DMS153 treated with DMSO at 0.1 percent for 48 hours (cell line): ENCODE results near the gene NTHL1.
"Not testable (repeated sequence)": the region's sequence is repeated elsewhere in the genome, so short reads cannot be mapped to it uniquely, and the experiment has no call there.

ENCODE experiments used
- DNase-seq: peaks from one replicate; lab custom pipeline; 2025; ENCODE audit not compliant: unreplicated experiment; lab: John Stamatoyannopoulos, UW

Gene NTHL1

DNA sequence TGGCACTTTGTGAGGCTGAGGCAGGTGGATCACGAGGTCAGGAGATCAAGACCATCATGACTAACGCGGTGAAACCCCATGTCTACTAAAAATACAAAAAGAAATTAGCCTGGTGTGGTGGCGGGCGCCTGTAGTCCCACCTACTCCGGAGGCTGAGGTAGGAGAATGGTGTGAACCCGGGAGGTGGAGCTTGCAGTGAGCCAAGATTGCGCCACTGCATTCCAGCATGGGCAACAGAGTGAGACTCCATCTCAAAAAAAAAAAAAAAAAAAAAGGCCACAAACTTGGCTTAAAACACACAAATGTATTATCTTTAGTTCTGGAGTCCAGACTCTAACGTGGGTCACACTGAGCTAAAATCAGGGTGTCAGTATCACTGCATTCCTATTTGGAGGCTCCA, 35.9 kb downstream of the NTHL1 start:
- DNase-seq, result not testable (repeated sequence)

DNA sequence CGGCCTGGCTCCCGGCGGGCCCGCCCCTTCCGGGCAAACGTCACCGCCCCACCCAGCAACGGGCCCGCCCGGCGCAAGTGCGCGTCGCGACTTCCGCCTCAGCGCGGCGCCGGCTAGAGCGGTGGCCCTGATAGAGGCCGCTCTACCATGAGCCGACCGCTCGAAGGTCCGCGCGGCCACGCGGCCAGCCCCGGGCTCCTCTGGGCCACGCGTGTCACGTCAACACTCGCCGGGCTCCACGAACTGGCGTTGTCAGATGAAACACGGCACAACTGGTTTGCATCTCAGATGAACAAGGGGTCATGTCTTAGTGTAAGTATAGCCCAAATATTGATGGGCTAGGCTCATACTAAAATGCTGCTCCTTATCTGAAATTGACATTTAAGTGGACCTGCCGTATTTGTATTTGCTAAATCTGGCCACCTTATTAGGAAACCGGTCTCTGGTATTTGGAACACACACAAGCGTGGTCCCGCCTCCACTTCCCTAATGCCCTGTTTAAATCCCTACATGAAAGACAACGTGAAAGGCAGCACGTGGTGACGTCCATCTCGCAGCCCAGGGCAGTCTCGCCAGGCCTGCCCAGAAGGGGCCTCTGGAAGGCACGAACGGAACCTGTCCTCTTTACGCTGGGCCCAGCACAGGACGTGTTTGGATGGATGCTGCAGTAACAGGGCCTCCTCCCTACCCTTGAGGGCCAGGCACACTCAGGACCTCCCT, 37.7 kb downstream of the NTHL1 start, which contains the start of gene ZNF598:
Gene ZNF598, minus strand, starts transcription at position 31 of the 720 bp plus-strand sequence.
- DNase-seq, result no peak

DNA sequence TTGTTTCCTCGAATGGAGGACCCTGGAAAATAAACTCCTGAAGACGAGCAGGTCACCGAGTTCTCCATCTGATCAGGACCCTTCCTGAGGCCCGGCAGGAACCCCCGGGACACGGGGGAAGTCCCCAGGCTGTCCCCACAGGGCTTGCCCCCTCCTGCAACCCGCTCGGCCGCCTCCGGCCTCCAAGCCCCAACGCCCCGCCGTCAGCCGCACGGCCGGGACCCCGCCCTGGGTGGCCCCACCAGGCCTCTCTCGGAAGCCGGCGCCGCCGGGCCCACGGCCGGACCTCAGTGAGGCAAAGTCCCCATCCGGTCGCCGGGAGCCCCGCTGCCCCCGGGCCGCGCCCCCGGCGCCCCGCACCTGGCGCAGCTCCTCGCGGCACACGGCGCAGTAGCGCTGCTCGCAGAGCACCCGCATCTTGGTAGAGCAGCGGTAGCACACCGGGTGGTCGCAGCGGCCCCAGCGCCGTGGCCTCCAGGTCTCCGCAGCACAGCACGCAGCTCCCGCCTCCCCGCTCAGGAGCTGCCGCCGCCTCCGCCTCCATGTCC, 38.4 kb downstream of the NTHL1 start:
- no peak for DNase-seq

DNA sequence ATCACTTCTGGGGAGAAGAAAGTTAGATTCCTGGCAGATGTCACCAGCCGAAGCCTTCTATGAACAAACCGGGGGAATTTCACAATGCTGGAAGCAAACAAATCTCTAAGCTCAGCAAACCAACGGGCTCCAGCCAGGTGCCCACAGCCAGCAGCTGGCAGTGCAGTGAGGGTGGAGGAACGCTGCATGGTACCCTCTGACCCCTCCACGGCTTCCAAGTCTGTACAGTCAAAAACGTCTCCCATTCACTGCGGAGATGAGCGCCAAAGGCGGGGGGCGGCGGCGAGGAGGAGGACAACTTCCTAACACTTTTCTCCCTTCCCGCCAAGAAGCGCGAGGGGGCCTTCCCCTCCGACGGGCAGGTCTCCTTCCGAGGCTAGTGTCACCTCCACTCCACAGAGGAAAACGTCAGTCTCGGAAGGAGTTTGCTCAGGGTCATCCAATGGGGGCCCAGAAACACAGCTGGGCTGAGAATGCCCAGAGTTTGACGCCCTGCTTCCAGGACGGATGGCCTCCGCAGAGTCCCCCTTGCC, 38.9 kb downstream of the NTHL1 start:
- DNase-seq, result no peak

DNA sequence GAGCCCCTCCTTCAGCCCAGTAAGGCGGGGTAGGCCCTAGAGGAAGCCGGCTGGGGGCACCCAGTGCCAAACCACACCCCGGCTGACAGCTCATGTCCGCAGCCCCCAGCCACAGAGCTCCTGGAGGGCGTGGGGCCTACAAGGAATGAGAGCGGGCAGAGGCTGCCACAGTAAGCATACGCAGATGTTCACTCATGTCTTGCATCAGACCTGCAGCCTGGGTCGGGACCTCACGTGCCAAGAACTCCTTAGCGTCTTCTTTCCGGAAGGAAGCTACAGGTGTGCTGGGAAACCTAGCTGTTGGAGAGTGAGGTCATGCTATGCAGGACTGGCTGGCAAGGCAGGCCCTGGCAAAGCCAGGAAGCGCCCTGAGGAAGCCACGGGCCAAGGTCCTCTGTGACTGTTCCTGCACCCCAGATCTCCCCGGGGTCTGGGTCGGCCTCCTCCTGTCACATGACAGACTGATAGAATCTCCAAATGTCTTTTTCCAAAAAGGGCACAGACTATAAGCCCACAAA, 39.6 kb downstream of the NTHL1 start:
- DNase-seq, result no peak

DNA sequence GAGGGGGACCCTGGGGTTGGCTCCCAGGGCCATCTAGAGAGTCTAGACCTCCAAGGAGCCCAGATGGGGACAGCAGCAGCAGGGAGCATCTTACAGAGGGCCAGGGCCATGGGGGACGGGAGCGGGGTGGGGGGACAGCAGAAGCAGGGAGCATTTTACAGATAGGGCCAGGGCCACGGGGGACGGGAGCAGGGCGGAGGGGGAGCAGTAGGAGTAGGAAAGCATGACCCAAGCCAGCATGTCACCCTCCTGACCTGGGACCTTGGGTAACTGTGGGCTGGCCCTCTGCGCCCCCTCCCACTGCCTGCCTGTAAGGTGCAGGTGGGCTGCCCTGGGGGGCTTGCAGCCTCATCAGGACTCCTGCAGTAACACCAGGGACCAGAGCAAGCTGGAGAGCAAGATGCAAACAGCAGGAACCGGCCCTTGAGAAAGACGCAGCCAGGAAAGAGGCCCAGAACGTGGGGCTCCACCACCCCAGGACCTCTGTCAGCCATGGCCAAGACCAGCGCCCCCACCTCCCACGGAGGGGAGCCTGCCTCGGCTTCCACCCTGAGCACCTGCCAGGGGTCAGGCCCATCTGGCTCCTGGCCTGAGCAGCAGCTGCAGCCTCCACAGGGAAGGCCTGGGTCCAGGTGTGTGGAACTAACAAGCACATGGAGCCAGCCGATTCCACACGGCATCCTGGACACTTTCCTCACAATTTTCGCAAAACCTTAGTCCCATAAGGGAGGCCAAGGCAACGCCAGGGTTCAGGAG, 40.4 kb downstream of the NTHL1 start:
- no peak for DNase-seq

DNA sequence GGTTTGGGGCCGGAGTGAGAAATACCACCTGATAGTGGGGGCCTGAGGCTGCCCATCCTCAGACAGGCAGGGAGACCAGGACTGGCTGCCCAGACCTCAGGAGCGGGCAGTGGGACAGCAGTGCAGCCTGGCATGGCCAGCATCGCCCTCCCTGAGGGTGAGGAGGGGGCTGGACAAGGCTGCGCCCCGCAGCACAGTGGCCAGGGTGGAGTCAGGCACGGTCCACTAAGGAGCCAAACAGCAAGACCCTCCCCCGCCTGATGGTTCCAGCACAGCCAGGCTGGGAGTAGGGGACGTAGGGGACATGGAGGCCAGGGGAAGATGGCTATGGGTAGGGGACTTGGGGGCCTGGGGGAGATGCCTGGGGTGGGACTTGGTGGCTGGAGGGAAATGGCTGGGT, 41.3 kb downstream of the NTHL1 start:
- DNase-seq, result no peak

DNA sequence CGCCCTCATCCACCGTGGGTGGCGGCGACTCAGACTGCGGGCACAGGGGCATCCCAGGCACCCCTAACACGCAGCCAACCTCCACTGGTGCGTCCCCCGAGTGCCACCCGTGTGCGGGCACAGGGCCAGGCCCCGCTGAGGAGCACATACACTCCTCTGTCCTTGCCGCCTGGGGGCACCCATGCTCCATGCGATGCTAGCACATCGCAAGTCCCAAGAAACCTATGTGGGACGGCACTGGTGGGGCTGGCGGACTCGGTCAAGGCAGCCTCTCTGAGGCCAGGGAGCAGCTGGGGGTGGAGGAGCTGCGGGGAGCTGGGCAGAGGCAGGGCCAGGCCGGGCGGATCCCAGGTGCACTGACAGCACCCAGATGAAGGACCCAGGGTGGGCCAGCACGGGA, 42.0 kb downstream of the NTHL1 start:
- no peak for DNase-seq

DNA sequence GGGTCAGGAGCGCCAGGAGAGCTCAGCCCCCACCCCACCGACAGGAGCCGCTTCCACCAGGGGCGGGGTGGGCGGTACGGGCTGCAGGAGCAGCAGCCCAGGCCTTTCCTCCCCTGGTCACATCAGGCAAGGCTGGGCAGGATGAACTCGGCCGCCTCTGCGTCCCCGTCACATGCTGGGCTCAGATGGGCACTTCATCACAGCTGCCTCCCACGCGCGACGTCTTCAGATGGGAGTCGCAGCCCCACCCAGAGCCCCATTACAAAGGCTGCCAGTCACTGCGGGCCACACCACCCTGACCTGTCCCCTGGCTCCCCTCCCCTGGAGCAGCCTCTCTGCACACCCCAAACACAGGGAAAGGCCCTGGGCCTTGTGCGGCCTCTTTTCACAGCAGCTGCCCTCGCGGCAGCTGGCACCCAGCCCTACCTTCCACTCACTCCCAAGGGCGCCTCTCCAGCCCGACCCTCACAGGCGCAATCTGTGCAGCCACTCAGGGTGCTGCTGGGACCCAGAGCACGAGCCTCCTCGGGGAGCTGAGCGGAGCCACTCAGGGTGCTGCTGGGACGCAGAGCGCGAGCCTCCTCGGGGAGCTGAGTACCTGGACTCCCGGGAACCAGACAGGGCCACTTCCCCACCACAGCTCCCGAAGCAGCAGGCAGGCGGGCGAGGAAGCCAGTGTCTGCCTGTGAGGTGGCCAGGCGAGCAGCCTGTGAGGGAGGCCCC, 42.7 kb downstream of the NTHL1 start:
- DNase-seq, result no peak

DNA sequence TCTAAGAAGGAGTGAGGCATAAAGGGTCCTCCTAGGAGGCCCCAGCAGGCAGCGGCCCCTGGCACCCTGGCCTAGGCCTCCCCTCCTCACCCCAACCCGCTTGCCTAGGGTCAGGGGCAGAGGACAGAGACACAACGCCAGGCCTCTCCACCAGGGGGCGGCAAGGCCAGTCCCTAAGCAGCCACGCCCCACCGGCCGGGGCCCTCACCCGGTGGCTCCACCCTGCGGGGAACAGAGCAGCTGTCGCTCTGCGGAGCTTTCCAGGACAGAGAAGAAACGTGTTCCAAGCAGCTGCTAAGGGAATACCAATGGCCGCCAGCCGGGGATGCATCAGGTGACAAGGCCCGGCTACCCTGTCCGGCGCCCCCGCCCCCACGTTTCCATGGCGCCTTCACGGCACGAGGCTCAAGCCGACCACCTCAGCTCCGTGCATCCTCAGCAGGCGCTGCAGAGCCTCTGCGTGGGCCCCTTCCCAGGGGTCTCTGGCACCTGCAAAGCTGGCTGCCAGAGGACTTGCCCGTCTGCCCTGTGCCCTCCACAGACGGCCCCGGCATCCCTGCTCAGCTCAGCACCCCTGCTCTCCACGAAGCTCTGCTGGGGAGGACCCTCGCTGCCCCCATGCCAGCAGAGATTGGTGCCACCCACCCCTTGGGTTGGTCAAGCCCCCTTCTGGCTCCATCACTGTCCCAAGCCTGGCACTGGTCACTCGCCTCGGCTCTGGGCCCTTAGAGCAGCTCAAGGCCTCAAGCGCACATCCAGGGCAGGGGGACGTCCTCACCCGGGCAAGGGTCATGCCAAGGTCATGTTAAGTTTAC, 43.6 kb downstream of the NTHL1 start:
- DNase-seq, result peak; percentile 82

DNA sequence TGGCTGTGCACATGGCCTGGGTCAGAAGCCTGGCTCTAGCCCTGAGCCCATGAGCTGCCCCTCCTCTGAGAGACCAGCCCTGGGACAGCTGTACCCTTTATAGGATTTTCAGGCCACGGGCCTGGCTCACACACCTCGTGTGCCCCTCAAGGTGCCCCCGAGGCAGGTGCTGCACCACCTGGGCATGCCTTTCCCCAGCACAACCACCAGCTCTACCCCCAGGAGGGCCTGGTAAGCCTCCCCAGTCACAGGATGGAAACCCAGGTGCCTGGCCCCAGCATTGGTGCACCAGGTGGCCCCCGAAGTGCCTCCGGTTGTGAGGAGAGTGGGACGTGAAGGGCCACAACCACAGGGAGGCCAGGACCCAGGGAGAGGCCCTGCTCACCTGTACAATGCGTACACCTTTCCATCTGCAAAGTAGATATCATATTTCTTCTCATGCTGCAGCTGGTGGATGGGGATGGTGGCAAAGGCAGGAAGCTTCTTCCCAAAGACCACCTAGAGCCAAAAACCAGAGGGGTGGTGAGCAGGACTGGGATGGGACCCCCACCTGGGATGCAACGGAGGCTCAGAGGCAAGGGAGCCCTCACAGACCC, 44.3 kb downstream of the NTHL1 start:
- DNase-seq, result no peak

DNA sequence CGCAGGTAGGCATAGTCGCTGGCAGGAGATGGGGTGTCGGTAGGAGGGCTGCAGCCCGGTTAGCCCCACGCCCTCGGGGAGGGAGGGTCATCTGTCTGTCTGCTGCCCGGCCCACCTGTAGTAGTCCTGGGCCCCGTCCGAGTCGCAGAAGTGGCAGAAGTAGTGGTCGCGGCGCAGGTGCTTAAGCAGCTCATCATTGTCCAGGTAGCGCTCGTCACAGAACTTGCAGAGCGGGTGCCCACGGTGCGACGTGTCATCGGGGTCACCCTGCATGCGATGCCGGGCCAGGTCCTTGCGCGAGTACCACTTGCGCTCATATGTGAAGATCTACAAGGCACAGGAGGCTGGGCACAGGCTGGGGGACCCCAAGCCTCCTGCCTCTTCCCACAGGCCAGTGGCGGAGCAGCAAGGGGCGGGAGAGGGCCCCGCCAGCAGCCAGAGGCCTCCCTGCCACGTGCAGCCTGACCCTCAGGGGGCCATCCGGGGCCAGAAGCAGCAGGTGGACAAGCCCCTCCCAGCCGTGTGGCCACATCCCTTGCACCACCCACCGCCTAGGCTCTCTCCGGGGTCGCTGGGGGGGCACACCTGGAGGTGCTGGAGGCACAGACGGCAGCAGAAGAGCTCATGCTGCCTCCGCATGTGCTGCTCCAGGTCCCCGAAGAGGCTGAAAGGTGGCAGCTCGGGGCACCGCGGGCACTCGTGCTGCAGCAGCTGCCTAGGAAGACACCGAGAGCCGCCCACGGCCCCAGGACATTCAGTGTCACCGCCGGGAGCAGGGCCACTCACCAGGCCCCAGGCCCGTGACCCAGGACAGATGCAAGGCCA, 45.0 kb downstream of the NTHL1 start:
- no peak for DNase-seq

DNA sequence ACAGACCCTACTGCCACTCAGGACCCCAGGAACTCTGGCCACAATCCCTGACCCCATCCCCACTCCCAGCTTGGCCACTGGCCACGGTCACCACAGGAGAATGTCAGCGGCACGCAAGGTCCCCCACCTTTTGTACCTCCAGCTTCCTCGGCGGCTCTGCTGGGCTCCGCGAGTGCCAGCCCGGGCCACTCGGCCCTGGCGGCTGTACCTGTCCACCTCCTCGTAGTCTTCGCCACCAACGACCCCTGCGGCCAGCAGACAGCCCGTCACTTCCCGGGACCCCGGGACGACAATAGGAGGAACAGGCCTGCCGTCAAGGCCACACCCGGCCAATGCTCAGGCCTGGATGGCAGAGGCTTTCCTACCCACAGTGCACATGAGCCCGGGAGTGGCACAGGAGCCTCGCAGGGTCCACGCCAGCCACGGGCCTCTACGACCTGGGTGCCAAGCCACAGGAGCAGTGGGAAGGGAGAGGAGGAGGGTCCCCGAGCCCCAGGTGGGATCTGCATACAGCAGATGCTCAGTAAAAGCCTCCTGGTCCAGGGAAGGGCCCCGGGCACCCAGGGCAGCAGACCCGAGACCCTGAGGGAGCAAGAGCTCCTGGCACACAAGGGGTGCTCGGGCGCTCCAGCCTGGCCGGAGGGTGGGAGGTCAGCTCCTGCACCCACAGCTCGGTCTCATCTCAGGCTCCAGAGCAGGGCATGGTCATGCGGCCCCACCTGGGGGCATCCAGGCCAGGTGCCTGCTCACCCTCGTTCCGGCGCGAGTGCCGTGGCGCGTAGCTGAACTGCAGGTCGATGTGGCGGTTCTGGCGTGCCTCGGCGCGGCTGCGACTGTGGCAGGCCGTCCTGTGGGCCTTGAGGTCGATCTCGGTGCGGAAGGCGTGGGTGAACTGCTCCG, 45.9 kb downstream of the NTHL1 start:
- DNase-seq, result no peak

DNA sequence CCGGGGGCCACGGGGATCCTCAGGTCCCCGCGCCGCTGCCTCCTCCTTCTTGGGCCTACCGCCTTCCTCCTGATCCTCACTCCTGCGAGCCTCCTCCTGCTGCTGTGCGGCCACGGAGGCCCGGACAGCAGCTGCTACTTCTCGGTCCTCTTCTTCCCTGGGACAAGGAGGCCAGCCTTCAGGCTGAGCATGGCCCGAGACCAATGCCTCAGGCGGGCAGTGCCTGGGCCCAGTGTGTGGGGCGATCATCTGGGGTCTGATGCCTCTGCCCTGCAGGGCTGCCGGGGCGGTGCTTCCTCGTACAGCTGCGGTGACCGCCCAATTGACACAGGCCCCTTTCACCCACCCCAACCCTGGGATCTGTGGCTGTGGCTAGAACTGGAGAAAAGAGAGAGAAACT, 46.6 kb downstream of the NTHL1 start:
- DNase-seq, result no peak

DNA sequence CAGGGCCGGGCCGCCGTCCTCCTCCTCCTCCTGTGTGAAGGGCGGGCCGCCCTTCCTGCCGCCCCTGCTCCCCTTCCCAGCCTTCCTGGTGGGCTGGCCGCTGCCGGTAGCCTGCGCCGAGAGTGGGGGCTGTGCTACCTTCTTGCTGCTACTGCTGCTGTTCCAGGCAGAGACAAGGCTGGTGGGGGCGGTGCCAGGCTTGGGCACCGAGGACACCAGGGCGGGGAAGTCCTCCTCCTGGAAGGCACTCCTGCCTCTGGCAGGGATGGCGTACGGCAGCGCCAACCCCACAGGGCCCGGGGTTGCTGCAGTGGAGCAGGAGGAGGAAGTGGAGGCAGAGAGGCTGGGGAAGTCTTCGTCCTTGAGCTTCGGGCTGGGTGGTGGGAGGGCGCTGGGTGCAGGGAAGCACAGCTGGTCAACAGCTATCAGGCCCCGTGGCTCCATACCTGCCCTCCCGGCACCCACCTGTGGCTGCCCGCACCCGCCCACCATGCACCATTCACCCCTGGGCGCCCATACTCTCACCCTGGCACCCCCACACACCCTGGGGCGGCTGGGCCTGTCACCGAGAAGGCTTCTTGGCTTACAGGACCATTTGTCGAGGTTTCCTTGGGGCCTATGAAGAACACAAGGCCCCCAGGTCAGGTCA, 47.6 kb downstream of the NTHL1 start:
- DNase-seq, result no peak

DNA sequence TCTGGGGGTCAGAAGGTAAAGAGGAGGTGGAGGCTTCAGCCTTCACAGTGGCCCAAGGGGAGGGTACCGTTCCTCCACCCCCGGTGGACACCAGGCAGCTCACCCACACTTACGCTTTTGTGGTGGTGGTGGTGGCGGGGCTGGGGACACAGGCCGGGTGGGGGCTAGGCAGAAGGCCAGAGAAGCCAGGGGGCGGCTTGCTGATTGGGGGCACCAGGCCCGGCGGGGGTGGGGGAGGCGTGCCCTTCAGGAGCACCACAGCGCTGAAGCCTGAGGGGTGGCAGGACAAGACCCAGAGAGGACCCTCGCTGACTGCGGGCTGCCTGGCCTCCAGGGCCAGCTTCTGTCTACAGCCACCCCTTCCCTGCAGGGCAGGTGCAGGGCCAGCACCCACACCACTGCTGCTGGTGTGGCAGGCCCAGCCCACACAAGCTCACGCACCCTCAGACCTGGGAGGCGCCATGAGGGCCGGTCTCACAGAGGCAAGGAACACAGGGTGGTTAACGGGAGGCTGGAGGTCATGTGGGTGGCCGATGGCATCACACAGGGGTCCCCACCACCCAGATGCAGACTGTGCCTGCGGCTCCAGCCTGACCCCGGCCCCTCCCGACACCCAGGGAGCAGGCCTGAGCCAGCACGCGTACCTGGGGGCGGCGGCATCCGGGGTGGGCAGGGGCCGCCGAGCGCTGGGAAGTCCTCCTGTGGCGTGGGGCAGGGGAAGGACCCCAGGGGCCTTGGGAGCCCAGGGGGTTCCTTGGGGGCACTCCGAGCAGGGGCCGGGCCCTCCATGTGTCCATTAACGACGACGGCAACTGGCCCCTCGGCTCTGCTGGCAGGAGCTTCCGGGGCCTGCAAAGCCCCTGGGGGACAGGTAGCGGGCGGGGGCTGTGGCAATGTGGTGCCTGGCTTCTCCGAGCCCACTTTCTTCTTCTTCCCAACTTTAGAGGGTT, 48.5 kb downstream of the NTHL1 start:
- DNase-seq, result no peak
